Measurements from ENCODE around the gene ZNF260.

Gene ZNF260

GRCh38 chr19:36489920-36490415 lies 38.1 kb downstream of the ZNF260 start:
- no peak for DNase-seq (ENCODE audit: low read depth, low spot score)

GRCh38 chr19:36489118-36489919 lies 38.8 kb downstream of the ZNF260 start, which contains the start of gene ZNF566:
TSS of gene ZNF566 (minus strand) at chr19:36489561. CDS start at chr19:36476557, 13,004 bp downstream.
- DNase-seq (ENCODE audit: low read depth, low spot score) = peak; percentile 86

GRCh38 chr19:36488846-36489117 lies 39.3 kb downstream of the ZNF260 start:
- no peak for DNase-seq (ENCODE audit: low read depth, low spot score)

GRCh38 chr19:36488118-36488845 lies 39.8 kb downstream of the ZNF260 start:
- no peak for DNase-seq (ENCODE audit: low read depth, low spot score)

- no peak for DNase-seq (ENCODE audit: low read depth, low spot score)
Observed at GRCh38 chr19:36483653-36484052, 44.4 kb downstream of the ZNF260 start.

- no peak for DNase-seq (ENCODE audit: low read depth, low spot score)
Observed at GRCh38 chr19:36482876-36483275, 45.2 kb downstream of the ZNF260 start.

Measured in smooth muscle cell of the brain vasculature (primary cell).